ENCODE results near the gene GRB2. TPM values are rescaled to one million over a fixed set of nuclear protein-coding genes. Genes with fewer than 3 reads are reported as not detected.
A peak's percentile ranks its signal among the peaks of the same experiment; 100 is the strongest.

GRB2 gene
- total RNA-seq, 2 experiments from 2014 or later, result 244 to 308 TPM

DNA sequence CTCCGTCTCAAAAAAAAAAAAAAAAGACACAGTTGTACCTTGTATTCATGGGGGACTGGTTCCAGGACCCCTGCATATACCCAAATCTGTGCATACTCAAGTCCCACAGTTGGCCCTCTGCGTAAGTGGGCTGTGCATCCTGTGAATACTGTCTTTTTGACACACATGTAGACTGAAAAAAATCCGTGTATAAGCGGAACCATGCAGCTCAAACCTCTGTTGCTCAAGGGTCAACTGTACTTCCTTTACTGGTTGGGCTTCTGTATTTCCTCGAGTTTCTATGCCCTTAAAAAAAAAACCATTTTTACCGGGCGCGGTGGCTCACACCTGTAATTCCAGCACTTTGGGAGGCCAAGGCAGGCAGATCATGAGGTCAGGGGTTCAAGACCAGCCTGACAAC lies 52.3 kb downstream of the GRB2 start:
- Histone ChIP-seq H2AFZ (ENCODE audit: low read length) (no peak overlapping the region), H4K20me1 (ENCODE audit: insufficient read depth, low read length) (peaks cover 17% of the 10 kb centered on the region), H3K9me2 (ENCODE audit: insufficient read depth, low read length) (no peaks in the 10 kb centered on the region), H3K79me2 (ENCODE audit: insufficient read depth, low read depth, low read length) (peaks cover 99% of the 10 kb centered on the region), H3K4me3 (ENCODE audit: low read depth, low read length, poor library complexity, severe bottlenecking) (peak overlapping the region; percentile 13), H3K36me3 (ENCODE audit: insufficient read depth, low read length) (peaks cover 57% of the 10 kb centered on the region), H3K9me3 (ENCODE audit: low read length) (peaks cover 5% of the 10 kb centered on the region), H3K27ac (ENCODE audit: low read depth, low read length, poor library complexity, severe bottlenecking) (peak overlapping the region; percentile 94), H3K4me1 (ENCODE audit: insufficient read depth, low read length, poor library complexity, severe bottlenecking) (peaks cover 52% of the 10 kb centered on the region), H3K4me2 (ENCODE audit: low read length) (peak overlapping the region; percentile 27)
- ChIA-PET CTCF (ENCODE audit: unreplicated experiment) (interaction anchor here (1.0 kb wide), 1 partner anchor 17 kb away, joined by 3 read pairs; no protein-coding TSS in a partner anchor), POLR2A (interaction anchor here (0.5 to 2.3 kb wide), 11 partner anchors 9 to 941 kb away, joined by 3 to 13 read pairs (median 5); no protein-coding TSS in a partner anchor)
- DNase-seq (ENCODE audit: low spot score), result no peak
- TF ChIP-seq EZH2phosphoT487 (IDR thresholded peaks at IDR 0.05; ENCODE audit: borderline replicate concordance, low read depth, low read length), result no peak
- TF ChIP-seq, protein P1, sequence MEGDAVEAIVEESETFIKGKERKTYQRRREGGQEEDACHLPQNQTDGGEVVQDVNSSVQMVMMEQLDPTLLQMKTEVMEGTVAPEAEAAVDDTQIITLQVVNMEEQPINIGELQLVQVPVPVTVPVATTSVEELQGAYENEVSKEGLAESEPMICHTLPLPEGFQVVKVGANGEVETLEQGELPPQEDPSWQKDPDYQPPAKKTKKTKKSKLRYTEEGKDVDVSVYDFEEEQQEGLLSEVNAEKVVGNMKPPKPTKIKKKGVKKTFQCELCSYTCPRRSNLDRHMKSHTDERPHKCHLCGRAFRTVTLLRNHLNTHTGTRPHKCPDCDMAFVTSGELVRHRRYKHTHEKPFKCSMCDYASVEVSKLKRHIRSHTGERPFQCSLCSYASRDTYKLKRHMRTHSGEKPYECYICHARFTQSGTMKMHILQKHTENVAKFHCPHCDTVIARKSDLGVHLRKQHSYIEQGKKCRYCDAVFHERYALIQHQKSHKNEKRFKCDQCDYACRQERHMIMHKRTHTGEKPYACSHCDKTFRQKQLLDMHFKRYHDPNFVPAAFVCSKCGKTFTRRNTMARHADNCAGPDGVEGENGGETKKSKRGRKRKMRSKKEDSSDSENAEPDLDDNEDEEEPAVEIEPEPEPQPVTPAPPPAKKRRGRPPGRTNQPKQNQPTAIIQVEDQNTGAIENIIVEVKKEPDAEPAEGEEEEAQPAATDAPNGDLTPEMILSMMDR (conservative IDR thresholded peaks at IDR 0.05; ENCODE audit: low read length), result no peak
- intact Hi-C loops (cut with micrococcal nuclease; ENCODE audit: unreplicated experiment), result no loop called here
- BruUV-seq (replicated peaks), result no TSS peak

DNA sequence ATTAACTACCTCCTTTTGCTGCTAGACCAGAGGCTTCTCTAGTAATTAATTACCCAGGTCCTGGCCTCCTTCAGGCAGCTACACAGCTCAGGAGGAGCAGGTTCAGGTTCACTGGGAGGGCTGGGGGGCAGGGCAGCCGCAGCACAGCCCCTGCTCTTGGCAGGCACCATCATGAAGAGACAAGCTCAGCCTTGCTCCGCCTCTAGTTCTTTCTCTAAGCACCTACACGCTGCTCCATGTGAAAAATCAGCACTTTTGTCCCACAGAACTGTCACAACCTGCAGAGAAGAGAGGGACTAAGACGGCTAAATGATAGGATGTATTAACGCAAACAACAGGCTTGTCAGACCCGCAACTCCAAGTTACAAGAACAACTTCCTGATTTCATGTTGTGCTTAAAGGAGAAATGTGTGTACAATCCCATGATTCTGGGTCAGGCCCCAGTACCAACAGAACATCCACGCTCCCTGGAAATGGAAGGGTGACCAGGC lies 53.4 kb downstream of the GRB2 start:
- no TSS peak for BruUV-seq (replicated peaks)
- H3K36me3 ChIP-seq (ENCODE audit: insufficient read depth, low read length), result peaks cover 56% of the 10 kb centered on the region
- ChIA-PET POLR2A (interaction anchor here (0.8 to 2.3 kb wide), 6 partner anchors 10 to 45 kb away, joined by 3 to 13 read pairs (median 6); no protein-coding TSS in a partner anchor), CTCF (ENCODE audit: unreplicated experiment) (interaction anchor here (0.6 to 1.1 kb wide), 4 partner anchors 14 to 68 kb away, joined by 3 to 4 read pairs (median 3); no protein-coding TSS in a partner anchor)
- intact Hi-C loops (cut with micrococcal nuclease; ENCODE audit: unreplicated experiment), result no loop called here
- H3K9me3 ChIP-seq (ENCODE audit: low read length), result peaks cover 5% of the 10 kb centered on the region; the same call in 1 of the 2 replicates
- peaks cover 63% of the 10 kb centered on the region for H3K4me1 ChIP-seq (ENCODE audit: insufficient read depth, low read length, poor library complexity, severe bottlenecking)
- H4K20me1 ChIP-seq (ENCODE audit: insufficient read depth, low read length), result peaks cover 18% of the 10 kb centered on the region
- H3K4me2 ChIP-seq (ENCODE audit: low read length), result peak overlapping the region; percentile 67
- DNase-seq (ENCODE audit: low spot score), result peak; percentile 68
- H3K4me3 ChIP-seq (ENCODE audit: low read depth, low read length, poor library complexity, severe bottlenecking), result peak overlapping the region; percentile 43
- H3K79me2 ChIP-seq (ENCODE audit: insufficient read depth, low read depth, low read length), result peaks cover 99% of the 10 kb centered on the region
- TF ChIP-seq, protein P1 (conservative IDR thresholded peaks at IDR 0.05; ENCODE audit: low read length), result no peak
- no peak for TF ChIP-seq EZH2phosphoT487 (IDR thresholded peaks at IDR 0.05; ENCODE audit: borderline replicate concordance, low read depth, low read length)
- peak overlapping the region; percentile 94 for H3K27ac ChIP-seq (ENCODE audit: low read depth, low read length, poor library complexity, severe bottlenecking)
- no peaks in the 10 kb centered on the region for H3K9me2 ChIP-seq (ENCODE audit: insufficient read depth, low read length)
- no peak overlapping the region for H2AFZ ChIP-seq (ENCODE audit: low read length)

DNA sequence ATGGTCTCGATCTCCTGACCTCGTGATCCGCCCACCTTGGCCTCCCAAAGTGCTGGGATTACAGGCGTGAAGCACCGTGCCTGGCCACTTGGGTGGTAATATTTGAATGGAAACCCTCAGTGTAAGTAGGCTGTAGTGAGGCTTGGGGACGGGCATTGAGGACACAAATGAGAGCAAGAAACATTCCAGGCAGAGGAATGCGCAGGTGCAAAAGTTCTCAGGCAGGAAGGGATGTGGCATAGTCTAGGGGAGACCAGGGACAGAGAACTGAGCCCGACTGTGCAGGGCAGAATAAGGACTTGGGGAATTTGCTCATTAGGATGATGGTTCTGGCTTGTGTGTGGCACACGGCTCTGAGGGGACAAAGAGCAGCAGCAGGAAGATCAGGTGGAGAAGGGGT lies 54.8 kb downstream of the GRB2 start:
- ChIA-PET CTCF (ENCODE audit: unreplicated experiment) (interaction anchor here (0.6 to 0.8 kb wide), 3 partner anchors 15 to 31 kb away, joined by 3 to 8 read pairs (median 3); no protein-coding TSS in a partner anchor), POLR2A (interaction anchor here (0.6 to 16.4 kb wide), 10 partner anchors 8 to 56 kb away, joined by 3 to 393 read pairs (median 17); no protein-coding TSS in a partner anchor)
- Histone ChIP-seq H4K20me1 (ENCODE audit: insufficient read depth, low read length) (peaks cover 11% of the 10 kb centered on the region), H3K9me2 (ENCODE audit: insufficient read depth, low read length) (no peaks in the 10 kb centered on the region), H3K4me1 (ENCODE audit: insufficient read depth, low read length, poor library complexity, severe bottlenecking) (peaks cover 67% of the 10 kb centered on the region), H2AFZ (ENCODE audit: low read length) (no peak overlapping the region), H3K9me3 (ENCODE audit: low read length) (peaks cover 5% of the 10 kb centered on the region; the same call in 1 of the 2 replicates), H3K27ac (ENCODE audit: low read depth, low read length, poor library complexity, severe bottlenecking) (peak overlapping the region; percentile 94), H3K79me2 (ENCODE audit: insufficient read depth, low read depth, low read length) (peaks cover 97% of the 10 kb centered on the region), H3K4me3 (ENCODE audit: low read depth, low read length, poor library complexity, severe bottlenecking) (no peak overlapping the region), H3K36me3 (ENCODE audit: insufficient read depth, low read length) (peaks cover 46% of the 10 kb centered on the region), H3K4me2 (ENCODE audit: low read length) (peak overlapping the region; percentile 67)
- intact Hi-C loops (cut with micrococcal nuclease; ENCODE audit: unreplicated experiment), result no loop called here
- BruUV-seq (replicated peaks), result no TSS peak
- no peak for DNase-seq (ENCODE audit: low spot score)
- TF ChIP-seq, protein P1 (conservative IDR thresholded peaks at IDR 0.05; ENCODE audit: low read length), result no peak
- TF ChIP-seq EZH2phosphoT487 (IDR thresholded peaks at IDR 0.05; ENCODE audit: borderline replicate concordance, low read depth, low read length), result no peak

All from OCI-LY7 (cell line).